Stimulated activated CD8-positive, alpha-beta memory T cell treated with anti-CD3 and anti-CD28 coated beads, Interleukin-2, amount 100 ng/mL, for 48 hours (primary cell): Measurements from ENCODE around the gene FOXL2NB.

Experiments
- DNase-seq, 2 donors: peaks; one replicate each; pipeline ENCODE4 v3.0.0-alpha.2; 2020; ENCODE audit warnings: low read depth in 2 of 2

Gene FOXL2NB

DNA sequence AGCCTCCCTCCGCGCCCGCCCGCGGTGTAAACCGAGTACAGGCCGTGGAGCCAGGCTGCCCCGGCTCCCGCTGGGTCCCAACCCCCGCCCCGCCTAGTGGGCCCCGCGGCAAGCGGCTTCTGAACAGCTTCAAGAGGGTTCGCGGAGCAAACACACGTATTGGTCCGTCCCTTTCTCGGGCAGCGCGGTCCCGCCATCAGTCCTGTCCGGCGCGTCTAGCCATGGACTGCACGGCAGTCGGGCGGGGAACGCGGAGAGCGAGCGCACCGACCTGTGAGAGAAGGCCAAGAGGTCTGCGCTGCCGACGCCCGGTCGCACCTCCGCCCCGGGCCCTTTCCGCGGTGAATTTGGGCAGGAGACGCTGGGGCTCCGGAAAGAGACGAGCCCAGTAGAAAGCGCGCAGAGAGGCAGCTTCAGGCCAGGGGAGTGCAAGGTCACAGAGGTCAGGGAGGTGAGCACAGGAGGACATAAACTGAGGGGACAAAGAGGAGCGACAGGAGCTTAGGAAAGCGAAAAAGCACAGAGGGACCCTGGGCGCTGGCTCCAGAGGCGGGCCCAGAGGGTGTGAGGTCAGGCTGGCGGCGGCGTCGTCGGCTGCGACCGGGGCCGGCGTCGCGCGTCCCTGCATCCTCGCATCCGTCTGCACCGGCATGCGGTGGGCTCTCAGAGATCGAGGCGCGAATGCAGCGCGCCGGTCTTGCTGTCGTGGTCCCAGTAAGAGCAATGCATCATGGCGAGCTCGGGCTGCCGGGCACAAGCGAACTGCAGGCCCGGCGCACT lies 1.9 kb upstream of the FOXL2NB start:
- no peak for DNase-seq

DNA sequence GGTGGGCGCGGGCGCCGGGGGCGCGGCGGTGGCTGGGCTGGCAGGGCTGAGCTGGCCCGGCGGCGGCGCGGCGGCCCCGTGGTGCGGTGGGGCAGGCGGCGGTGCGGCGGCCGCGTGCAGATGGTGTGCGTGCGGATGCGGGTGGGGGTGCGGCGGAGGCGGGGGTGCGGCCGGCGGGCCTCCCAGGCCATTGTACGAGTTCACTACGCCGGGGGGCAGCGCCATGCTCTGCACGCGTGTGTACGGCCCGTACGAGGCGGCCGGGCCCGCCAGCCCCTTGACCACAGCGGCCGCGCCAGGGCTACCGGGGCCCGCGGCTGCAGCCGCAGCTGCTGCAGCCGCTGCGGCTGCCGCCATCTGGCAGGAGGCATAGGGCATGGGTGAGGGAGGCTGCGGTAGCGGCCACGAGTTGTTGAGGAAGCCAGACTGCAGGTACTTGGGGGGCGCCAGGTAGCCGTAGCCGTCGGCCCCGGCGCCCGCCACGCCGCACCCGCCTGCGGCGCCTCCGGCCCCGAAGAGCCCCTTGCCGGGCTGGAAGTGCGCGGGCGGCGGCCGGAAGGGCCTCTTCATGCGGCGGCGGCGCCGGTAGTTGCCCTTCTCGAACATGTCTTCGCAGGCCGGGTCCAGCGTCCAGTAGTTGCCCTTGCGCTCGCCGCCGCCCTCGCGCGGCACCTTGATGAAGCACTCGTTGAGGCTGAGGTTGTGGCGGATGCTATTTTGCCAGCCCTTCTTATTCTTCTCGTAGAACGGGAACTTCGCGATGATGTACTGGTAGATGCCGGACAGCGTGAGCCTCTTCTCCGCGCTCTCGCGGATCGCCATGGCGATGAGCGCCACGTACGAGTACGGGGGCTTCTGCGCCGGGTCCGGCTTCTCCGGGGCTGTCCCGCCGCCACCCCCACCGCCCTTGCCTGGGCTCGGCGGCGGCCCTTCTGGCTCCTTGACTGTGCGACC lies 1.0 kb upstream of the FOXL2NB start:
- DNase-seq, result no peak

DNA sequence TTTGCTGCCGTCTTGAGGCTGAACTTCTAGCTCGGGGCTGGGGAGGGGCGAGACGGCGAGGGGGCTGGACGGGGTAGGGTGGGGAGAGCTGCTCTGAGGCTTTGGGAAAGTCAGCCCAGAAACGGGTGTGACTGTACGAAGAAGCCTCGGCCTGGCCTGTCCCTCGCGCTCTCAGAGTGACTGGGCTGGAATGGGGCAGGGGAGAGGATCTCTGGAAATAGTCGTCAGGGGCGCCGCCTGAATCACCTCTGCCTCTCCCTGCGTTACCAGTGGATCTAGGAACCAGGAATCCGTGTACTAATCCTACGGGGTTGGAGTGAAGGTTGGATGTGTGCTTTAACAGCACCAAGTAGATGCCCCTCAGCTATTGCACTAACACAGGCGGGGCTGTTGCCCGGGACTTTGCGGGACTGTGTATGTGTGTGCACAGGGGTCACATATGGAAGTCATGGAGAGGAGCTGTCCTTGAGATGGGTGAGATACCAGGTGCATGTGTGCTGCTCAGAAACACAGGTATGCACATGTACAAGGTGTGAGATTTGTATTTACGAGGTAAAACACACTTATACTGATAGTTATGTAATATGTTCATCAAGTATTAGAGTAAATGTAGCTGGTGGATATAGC lies 591 bp downstream of the FOXL2NB start:
- no peak for DNase-seq

DNA sequence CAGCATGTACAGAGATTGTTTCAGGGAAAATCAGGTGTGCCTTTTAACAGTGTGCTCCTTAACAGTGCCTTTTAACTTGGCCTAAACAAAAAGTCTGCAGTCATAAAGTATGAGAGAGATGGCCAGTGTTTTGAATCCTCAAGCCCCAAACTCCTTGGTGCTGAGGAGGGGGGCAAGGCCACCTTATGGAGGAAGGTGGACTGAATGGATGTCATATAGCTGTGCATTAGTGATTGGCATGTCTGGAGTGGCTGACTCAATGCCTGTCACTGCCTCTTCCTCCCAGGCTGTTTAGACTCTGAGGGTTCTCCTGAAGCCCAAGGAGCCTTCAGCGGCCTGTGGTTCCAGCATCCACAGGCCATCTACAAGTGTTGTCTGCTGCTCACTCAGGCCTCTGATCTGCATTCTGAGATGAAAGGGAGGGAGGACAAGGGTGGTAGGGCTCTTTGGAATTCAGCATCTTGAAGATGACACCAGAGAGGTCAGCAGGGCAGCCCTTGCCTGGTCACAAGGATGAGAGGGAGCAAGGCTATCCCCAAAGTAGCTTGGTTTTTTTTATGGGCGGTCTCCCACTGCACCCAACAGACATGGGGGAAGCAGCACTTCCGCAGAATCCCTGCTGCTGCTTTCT lies 1.5 kb downstream of the FOXL2NB start:
- no peak for DNase-seq

DNA sequence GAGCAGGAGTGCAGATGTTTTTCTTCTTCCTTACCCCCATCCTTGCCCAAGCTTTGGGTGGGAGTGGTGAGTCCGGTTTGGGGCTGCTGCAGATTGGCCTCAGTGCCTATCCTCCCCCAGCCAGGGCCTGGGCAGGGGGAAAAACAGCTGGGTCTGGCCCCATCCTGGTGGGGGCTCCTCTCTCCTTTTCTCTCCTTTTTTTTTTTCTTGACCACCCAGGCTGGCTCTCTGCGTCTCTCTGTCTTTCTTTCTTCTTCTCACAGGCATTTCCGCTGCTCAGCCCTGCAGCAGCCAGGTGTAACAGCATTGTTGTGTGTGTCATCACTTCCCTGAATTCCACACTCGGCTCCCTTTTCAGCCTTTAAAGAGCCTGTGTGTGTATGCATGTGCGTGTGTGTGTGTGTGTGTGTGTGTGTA lies 2.0 kb downstream of the FOXL2NB start:
- no peak for DNase-seq

- DNase-seq, result no peak
Measured at GRCh38 chr3:138949445-138950005, 2.5 kb downstream of the FOXL2NB start.

GRCh38 chr3:138950006-138950644 lies 3.1 kb downstream of the FOXL2NB start:
- DNase-seq, result no peak

DNA sequence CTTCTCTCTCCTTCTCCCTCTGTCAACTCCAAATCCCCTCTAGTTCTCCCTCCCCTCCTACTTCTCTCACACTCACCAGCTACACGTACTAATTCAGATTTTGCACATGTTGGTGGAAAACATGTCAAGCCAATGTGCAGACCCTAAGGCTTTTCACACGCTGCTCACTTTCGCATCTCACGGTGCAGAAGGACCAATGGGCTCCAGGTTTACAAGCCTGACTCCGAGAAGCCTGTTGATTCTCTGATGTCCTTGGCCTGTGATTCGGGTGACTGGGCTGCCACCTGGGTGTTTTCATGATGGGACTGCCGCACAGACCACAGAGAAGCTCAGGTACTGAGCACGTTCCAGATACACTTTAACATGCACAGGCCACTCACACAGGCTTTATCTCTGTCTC lies 3.7 kb downstream of the FOXL2NB start:
- DNase-seq, result no peak

DNA sequence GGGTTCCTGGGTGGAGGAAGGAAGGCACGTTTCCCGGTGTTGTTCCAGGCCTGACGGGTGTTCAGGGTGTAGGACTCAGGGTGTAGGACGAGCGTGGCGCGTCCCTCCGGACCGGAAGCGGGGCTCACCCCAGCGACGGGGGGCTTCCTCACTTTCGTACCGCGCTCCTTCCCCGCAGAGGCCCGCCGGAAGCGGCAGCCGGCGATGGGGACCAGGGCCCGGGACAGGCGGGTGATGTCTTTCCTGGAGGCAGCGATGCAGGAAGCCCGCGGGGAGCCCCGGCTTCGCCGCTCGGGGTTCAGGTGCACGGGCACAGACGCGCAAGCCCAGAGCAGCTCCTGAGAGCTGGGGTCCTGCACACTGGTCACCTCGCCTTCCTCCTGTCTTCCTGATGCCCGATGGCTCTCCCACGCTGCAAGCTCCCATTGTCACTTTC lies 13.4 kb downstream of the FOXL2NB start:
- DNase-seq, result no peak

DNA sequence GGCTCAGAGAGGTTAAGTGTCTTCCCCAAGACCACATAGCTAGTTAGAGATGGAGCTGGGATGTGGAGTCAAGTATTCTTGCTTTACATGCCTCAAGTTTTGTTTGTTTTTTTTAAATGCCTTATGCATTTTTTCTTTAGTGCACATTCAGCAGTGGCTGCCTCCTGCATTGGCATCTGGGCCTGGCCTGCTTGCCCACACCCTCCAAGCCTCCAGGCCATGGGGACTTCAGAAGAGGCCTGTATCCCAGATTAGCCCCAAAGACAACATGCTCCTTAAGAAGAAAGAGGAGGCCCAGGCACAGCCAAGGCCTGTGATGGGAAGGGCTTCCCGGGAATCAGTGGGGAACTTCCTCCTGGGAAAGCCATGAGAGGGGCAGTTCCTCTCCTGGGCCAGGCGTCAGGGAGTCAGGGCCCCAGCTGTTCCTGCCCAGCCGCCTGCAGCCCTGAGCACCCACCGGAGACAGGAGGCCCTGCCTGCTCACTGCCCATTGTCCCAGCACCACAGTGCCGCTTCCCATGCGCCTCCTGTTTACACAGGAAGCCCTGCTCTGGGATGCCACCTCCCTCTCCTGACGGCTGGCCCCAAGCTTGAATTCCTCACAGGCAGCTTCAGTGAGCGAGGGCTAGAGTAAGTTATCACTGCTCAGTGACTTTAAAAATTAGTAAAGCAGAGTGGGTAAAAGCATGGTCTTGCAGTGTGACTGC lies 16.0 kb downstream of the FOXL2NB start:
- DNase-seq, result no peak

DNA sequence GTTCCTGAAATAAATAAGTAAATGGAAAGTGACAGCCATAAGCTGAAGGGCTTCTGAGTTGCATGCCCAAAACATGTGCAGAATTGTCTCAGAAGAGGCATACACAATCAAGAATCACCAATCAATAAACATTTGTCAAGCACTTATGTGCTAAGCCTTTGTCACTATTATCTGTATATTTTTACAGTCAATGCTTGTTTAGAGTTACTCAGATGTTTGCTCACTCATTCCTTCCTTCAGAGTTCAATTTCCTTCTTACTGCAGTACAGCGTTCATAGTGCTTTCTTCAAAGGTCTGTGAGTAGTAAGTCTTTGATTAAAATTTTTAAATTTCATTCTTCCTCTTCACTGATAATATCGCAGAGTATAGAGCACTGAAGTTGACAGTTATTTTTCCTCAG lies 17.2 kb downstream of the FOXL2NB start:
- no peak for DNase-seq

GRCh38 chr3:138964923-138965322 lies 17.9 kb downstream of the FOXL2NB start:
- DNase-seq, result no peak

DNA sequence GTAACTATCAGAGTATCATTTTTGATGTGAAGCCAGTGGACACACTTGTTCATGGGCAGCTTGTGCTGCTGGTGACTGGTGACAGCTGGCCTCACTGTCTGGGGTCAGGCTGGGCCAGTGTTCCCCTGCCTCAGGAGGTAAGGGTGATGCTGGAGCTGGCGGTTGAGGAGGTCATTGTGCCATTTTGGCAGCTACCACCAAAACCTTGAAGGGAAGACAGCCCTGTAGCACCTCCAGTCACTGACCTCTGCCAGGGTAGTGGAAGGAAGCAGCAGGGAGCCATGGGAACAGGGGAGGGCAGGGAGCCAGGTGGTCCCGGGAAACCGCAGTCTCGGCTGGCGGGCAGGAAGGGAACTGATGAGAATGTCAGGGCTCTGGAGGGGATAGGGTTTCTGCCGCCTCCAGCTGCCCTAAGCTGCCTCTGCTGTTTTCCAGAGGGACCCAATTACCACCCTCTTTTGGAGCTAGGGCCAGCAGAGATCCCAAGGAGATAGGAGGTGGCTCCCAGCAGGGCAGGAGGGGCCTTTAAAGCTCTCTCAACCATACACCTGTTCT lies 24.8 kb downstream of the FOXL2NB start:
- no peak for DNase-seq

GRCh38 chr3:138972941-138973340 lies 25.9 kb downstream of the FOXL2NB start:
- no peak for DNase-seq

- no peak for DNase-seq
Measured at GRCh38 chr3:138974462-138974861, 27.4 kb downstream of the FOXL2NB start.

DNA sequence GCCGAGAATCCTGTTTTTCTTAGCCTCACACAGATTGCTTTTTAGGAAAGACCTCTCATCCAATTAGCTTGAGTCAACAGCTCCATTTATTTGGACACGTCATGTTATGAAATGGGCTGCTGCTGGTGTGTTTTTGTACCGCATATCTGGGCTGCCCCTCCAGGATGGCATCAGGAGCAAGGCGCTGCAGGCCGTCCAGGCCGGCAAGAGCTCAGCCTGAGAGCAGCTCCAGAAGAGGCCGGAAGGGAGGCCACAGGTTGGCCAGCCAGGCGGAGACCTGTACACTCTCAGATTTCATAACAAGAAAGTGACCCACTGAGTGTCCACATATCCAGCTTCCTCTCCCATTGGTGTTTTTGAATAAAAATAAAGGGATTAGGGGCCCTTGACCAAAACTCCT lies 28.3 kb downstream of the FOXL2NB start:
- DNase-seq, result no peak

DNA sequence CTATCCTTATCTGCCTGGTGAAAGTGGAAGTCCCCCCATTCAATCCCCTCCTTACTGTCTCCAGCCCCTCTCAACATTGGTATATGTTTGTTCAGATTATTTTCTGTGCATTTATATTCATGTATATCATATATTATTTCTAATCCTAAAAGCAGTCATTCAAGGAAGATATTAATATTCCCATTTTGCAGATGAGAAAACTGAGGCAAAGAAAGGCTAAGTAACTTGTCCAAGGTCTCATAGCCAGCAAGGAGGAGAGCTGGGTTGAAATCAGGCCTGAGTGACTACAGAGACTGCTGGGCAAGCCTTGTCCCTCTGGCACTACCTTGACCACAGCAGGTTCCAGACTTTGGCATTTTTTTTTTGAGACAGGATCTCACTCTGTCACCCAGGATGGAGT lies 29.0 kb downstream of the FOXL2NB start:
- no peak for DNase-seq

DNA sequence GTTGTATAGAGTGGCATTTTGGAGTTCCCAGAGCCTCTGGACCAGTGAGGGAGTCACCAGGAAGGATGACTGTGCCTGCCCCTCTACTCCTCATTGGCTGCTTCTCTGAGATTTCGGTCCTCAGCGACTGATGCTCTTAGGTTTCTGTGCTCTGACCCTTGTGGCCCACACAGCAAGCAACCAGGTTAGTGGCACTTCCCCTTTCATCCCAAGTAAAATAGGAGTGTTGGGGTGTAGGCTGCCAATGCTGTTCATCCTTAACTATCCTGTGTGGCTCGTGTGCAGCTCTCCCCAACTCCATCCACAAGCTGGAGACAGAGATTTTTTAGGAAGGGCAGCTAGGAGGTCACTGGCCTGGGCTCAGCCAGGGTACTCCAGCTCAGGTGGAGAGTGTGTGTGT lies 37.8 kb downstream of the FOXL2NB start:
- no peak for DNase-seq

DNA sequence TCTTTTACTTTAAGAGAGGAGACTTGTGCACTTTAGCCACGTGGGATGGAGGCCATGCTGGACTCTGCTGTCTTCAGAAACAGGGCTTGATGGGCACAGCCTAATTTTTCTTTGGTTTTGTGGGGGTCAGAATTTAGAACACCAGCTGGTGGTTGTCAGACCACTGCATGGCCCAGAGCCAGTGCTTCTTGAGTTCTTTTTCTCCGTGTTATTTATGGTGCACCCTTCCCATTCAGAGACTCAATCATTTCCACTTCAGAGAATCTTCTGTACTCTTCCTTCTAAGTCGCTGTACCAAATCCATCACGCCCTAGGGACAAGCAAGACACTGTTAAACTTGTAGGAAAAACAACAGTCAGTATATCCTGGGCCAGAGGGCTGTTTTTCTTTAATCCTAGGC lies 38.9 kb downstream of the FOXL2NB start:
- DNase-seq, result no peak

DNA sequence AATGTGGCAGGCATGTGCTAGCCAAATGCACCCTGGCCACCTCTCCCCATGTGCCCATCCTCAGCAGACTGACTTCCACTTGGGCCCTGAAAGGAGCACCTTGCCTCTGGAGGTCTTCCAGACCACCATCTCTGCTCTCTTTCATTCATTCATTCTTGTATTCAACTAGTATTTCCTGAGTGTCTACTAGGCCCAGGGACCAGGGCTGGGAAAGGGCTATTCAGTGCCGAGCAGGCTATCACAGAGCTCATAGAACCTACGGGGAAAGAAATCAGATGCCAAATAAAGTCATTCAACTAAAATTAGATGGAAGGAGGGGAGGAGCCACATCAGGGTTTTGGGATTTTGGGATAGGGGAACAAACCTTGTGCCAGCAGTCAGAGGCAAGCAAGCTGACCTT lies 40.2 kb downstream of the FOXL2NB start:
- no peak for DNase-seq
